OCI-LY1 (cell line): ENCODE measurements around the gene MESD.

Experiments
- CTCF ChIP-seq: fragments of 200-600 bp; sonication (generic), shearing (Covaris generic); IDR thresholded peaks from 2 replicates; pipeline ENCODE4 v1.5.1; 2017; ENCODE audit warnings: mild to moderate bottlenecking, antibody characterized with exemption, low read length, moderate library complexity, mixed read lengths
- EZH2 ChIP-seq: fragments of 200-600 bp; sonication (generic), shearing (Covaris generic); IDR thresholded peaks from 2 replicates; pipeline ENCODE4 v1.8.0; 2017; ENCODE audit warnings: borderline replicate concordance, mixed run types, mild to moderate bottlenecking, antibody characterized with exemption, low read length, moderate library complexity, mixed read lengths

- TF ChIP-seq CTCF, result no peak
- no peak for TF ChIP-seq EZH2
Measured at GRCh38 chr15:80942746-80943565, 46.7 kb downstream of the MESD start.
